Right renal cortex interstitium (tissue), 3 donors: ENCODE data around the gene RNF25. TPM values are rescaled to one million over a fixed set of nuclear protein-coding genes. Genes with fewer than 3 reads are reported as not detected.
A peak's percentile ranks its signal among the peaks of the same experiment; 100 is the strongest.

Source experiments
- DNase-seq, 3 donors: peaks; one replicate each; pipeline ENCODE4 v3.0.0-alpha.2; 2013; ENCODE audit warnings: low read depth in 3 of 3, low spot score in 2 of 3
- polyA plus RNA-seq, 3 donors: library from polyadenylated mRNA; unstranded; fragments of 120-200 nt; gene quantifications; one replicate each; pipeline ENCODE4 v1.2.1, GENCODE V29; 2013; ENCODE audit not compliant: insufficient read length in 3 of 3

The RNF25 gene
- 10 to 100 TPM; 49.4 to 54.3 (median 51.0) TPM for polyA plus RNA-seq

DNA sequence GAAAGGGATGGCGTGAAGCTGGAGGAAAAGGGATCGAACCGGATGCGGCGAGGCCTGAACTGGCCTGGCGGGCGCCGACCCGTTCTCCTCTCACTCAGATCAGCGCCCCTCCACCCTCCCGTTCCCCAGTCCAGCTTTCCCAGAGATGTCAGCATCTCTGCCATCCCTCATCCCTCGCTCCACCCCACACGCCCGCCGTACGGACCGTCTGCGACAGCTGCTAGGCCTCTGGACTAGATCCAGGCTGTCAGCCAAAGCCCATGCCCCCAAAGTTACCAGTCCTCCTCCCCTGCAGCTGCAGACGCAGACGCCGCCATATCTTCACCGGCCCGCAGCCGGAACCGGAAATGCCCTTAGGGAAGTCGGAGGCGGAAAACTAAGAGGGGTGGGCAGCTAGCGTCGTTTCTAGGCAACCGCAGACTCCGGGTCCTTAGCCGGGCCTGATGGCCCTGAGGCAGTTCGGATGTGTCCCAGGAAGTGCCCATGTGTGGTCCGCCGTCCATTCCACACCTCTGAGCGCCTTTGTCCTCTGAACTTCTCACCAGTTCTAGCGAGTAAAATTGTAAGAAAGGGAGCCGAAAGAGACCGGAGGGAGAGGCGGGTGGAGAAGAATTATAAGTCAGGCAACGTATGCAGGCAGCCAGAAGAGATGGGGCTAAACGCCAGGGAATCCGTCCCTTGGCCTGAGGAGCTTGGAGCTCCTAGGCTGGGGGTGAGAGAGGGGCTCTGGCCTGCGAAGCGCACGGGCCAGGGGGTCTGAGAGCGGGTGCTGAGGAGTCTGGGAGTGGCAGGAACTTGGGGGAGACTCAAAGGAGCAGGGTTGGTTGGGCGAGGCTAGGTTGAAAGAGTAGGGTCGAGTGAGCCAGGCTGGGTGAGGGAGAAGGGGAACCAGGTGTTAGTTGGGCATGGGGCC, at the start of gene RNF25, which contains the start of gene STK36:
RNF25 (minus strand) TSS at position 349 of the 913 bp plus-strand sequence; CDS start at position 317, 32 bp downstream.
STK36 (plus strand) TSS at position 433 of the 913 bp plus-strand sequence. CDS start 744 bp downstream, outside the sequence.
- DNase-seq: peak; percentile 71 to 82 (median 76)

- no peak for DNase-seq
These were observed 49.7 kb upstream of the RNF25 start for GRCh38 chr2:218721488-218721887.

DNA sequence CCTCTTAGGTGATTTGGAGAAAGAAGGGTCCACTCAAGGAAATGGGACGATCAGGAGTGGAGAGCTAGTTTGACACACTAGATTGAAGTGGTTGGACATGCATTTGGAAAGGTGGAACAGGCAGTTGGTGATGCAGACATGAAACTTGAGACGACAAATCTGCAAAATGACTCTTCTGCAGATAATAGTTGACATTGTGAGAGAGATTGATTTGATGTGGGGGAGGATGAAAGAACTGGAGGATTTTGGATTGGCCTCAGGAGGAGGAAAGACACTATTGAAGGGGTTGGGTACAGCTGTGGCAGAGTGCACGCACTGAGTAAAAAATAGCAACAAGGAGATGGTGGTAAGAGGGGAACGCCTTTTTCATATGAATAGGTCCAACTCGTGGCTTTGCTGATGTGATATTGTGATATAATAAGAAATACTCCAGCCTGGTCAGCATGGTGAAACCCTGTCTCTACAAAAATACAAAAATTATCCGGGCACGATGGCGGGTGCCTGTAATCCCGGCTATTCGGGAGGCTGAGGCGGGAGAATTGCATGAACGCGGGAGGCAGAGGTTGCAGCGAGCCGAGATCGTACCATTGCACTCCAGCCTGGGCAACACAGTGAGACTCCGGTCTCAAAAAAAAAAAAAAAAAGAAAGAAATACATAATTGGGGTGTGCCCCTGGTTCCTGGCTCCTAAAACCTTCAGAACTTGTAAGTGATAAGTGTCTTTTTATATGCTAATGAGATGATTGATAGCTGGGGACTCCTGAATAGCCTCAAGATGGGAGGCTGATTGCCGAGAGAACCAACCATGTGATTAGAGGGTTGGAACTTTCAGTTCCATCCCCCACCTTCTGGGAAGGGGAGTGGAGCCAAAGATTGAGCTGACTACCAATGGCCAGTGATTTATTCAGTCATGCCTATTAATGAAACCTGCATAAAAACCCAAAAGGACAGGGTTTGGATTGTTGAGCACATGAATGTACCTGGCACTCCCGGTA, 48.5 kb upstream of the RNF25 start:
- no peak for DNase-seq

- no peak for DNase-seq
These were observed 47.7 kb upstream of the RNF25 start for GRCh38 chr2:218719457-218719856.

DNA sequence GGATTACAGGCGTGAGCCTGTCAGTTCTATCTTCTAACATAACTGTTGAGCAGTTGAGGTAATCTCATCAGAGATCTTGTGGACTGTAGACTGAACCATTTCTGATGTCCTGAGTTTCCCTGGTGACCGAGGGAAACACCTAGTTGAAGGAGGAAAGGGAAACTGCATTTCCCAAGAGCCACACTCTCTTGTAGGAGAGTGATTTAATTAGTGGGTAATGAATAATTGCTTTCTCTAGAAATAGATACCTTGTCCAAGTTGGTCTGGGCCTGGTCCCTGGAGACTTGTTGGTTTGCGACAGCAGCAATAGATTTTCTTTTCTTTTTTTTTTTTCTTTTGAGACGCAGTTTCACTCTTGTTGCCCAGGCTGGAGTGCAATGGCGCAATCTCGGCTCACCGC, 46.3 kb upstream of the RNF25 start:
- no peak for DNase-seq

- no peak for DNase-seq
These were observed 45.5 kb upstream of the RNF25 start for GRCh38 chr2:218717262-218717661.

- no peak for DNase-seq
These were observed 44.3 kb upstream of the RNF25 start for GRCh38 chr2:218716070-218716469.

- DNase-seq: no peak
These were observed 42.1 kb upstream of the RNF25 start for GRCh38 chr2:218713922-218714321.

DNA sequence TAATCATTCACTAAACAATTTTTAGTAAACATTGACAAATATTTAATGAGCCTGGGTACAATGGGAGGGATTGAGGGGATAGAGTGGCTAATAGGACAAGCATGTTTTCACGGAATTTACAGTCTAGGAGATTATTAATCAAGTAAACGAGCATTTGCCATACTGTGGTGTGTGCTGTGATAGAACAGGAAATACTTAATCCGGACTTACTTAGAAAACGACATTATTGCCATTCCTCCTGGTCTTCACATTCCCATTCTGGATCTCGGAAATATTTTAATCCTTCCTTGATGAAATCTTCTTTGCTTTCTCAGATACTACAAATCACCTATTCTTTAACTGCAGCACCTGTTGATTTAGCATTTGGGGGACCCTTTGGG, 39.7 kb upstream of the RNF25 start:
- peak in 2 of 3 donors; percentile 14 to 26 for DNase-seq

DNA sequence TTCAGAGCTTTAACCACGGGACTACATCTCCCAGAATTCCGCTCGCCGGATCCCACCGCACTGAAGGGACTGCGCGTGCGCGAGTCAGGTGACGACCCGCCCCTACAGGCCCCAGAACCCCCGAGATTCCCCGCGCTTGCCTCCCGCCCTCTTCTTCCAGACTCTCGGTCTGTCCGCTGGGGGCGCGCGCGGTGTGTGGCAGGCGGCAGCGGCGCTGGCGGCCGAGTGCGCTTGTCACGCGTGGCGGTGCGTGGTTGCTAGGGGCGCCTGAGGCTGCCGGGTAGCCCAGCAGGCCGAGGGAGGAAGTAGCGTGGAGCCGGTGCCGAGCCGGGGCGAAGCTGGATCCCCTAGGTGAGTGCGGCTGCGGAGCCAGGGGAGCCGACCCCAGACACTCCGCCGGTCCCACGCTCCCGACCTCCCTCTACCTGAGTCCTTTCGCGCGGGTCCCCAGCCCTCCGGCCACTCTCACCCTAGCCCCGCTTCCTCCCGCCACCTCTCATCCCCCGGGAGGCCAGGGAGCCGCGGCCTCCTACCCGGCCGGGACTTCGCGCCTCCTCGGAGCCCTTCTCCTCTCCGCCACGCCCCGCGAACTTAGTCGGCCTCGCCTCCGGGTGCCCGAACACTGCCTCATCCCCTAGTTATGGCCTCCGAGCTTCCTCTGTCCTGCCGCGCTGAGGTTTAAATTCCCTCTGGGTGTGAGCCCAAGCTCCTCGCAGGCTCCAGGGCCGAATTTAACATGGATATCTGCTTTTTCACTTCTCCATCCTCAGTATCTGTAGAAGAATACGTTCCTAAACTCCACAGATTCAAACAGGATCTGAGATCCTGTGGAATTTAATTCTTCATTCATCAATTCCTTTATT, 39.1 kb upstream of the RNF25 start, which contains the start of gene TTLL4:
TTLL4 (plus strand) TSS at position 149 of the 863 bp plus-strand sequence. CDS start 26,842 bp downstream, outside the sequence.
- DNase-seq: peak; percentile 85 to 93 (median 88)

DNA sequence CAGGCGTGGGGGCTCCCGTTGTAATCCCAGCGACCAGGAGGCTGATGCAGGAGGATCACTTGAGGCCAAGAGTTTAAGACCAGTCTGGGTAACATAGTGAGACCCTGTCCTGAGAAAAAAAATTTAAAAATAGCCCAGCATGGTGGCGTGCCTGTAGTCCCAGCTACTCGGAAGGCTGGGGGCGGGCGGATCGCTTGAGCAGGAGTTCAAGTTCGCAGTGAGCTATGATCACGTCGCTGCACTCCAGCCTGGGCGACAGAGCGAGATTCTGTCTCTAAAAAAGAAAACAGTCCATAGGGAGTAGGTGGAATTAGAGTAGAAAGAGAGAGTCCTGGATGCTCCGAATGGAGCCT, 38.5 kb upstream of the RNF25 start:
- no peak for DNase-seq

GRCh38 chr2:218709908-218710307, 38.1 kb upstream of the RNF25 start:
- no peak for DNase-seq

GRCh38 chr2:218708086-218708485, 36.3 kb upstream of the RNF25 start:
- DNase-seq: no peak

- DNase-seq: no peak
These were observed 31.5 kb upstream of the RNF25 start for GRCh38 chr2:218703341-218703740.

GRCh38 chr2:218701806-218702205, 30.0 kb upstream of the RNF25 start:
- no peak for DNase-seq

DNA sequence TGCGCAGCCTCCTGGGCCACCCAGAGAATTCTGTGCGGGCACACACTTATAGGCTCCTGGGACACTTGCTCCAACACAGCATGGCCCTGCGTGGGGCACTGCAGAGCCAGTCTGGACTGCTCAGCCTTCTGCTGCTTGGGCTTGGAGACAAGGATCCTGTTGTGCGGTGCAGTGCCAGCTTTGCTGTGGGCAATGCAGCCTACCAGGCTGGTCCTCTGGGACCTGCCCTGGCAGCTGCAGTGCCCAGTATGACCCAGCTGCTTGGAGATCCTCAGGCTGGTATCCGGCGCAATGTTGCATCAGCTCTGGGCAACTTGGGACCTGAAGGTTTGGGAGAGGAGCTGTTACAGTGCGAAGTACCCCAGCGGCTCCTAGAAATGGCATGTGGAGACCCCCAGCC, 27.1 kb upstream of the RNF25 start:
- no peak for DNase-seq

- no peak for DNase-seq
These were observed 22.8 kb upstream of the RNF25 start for GRCh38 chr2:218694405-218695145.

GRCh38 chr2:218691234-218691633, 19.4 kb upstream of the RNF25 start:
- no peak for DNase-seq

DNA sequence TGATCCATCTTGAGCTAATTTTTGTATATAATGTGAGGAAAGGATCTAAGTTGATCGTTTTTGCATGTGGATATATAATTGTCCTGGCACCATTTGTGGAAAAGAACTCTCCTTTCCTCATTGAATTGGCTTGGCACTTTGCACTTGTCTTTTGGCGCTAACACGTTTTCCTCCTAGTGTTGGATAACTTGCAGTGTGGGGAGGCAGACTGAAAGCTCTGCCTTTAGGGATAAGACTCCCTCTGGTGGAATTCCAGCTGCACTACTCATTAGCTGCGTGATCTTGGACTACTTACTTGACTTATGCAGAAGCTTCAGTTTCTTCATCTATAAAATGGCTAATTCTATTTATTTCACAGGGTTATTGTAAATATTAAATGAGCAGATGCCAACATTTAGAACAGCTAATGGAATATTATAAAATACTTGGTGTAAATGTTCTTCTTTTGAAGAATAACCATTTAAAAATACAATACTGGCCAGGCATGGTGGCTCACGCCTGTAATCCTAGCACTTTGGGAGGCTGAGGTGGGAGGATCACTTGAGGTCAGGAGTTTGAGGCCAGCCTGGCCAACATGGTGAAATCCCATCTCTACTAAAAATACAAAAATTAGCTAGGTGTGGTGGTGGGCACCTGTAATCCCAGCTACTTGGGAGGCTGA, 15.7 kb upstream of the RNF25 start:
- peak in 1 of 3 donors; percentile 35 for DNase-seq
